GM19467 (cell line): ENCODE results near the gene NDUFA8.

Experiments used
- ATAC-seq: cut with Tn5 transposase; IDR thresholded peaks from one replicate; pipeline ENCODE4 v1.9.1; 2021; ENCODE audit warnings: mild to moderate bottlenecking, moderate library complexity; ENCODE audit not compliant: unreplicated experiment

NDUFA8 gene

GRCh38 chr9:122138560-122139268, 20.9 kb downstream of the NDUFA8 start:
- no peak for ATAC-seq

GRCh38 chr9:122135529-122135859, 24.1 kb downstream of the NDUFA8 start:
- ATAC-seq: no peak

GRCh38 chr9:122134822-122135528, 24.6 kb downstream of the NDUFA8 start:
- no peak for ATAC-seq

- ATAC-seq: no peak
Measured at GRCh38 chr9:122133984-122134535, 25.5 kb downstream of the NDUFA8 start.

GRCh38 chr9:122133263-122133983, 26.2 kb downstream of the NDUFA8 start:
- no peak for ATAC-seq

GRCh38 chr9:122132539-122132938, 27.0 kb downstream of the NDUFA8 start:
- no peak for ATAC-seq

- no peak for ATAC-seq
Measured at GRCh38 chr9:122131401-122132001, 28.1 kb downstream of the NDUFA8 start.

GRCh38 chr9:122130837-122131236, 28.7 kb downstream of the NDUFA8 start:
- no peak for ATAC-seq

- ATAC-seq: no peak
Measured at GRCh38 chr9:122129969-122130368, 29.6 kb downstream of the NDUFA8 start.

GRCh38 chr9:122128969-122129343, 30.6 kb downstream of the NDUFA8 start:
- no peak for ATAC-seq

- ATAC-seq: no peak
Measured at GRCh38 chr9:122128007-122128968, 31.3 kb downstream of the NDUFA8 start.

- ATAC-seq: no peak
Measured at GRCh38 chr9:122127396-122127798, 32.2 kb downstream of the NDUFA8 start.

- ATAC-seq: no peak
Measured at GRCh38 chr9:122126331-122127261, 33.0 kb downstream of the NDUFA8 start.

- no peak for ATAC-seq
Measured at GRCh38 chr9:122125509-122126330, 33.9 kb downstream of the NDUFA8 start.

GRCh38 chr9:122125158-122125508, 34.4 kb downstream of the NDUFA8 start:
- no peak for ATAC-seq

- no peak for ATAC-seq
Measured at GRCh38 chr9:122124528-122124927, 35.1 kb downstream of the NDUFA8 start.

- no peak for ATAC-seq
Measured at GRCh38 chr9:122124048-122124447, 35.5 kb downstream of the NDUFA8 start.

GRCh38 chr9:122122903-122123632, 36.5 kb downstream of the NDUFA8 start:
- ATAC-seq: no peak
